GM12865 (cell line): ENCODE results near the gene KCTD2.
"Not testable (repeated sequence)": the region's sequence is repeated elsewhere in the genome, so short reads cannot be mapped to it uniquely, and the experiment has no call there.

Experiments
- DNase-seq: peaks from one replicate; pipeline ENCODE4 v3.0.0; 2010; ENCODE audit warnings: low read depth
- H3K4me3 ChIP-seq: 2 replicates; pipeline ENCODE4 v1.5.1; 2011; ENCODE audit warnings: mild to moderate bottlenecking, low read depth, low read length, control low read depth
- CTCF ChIP-seq: IDR thresholded peaks from 2 replicates; pipeline ENCODE4 v1.5.1; 2011; ENCODE audit warnings: low read length, control low read depth, low read depth, inconsistent platforms; ENCODE audit not compliant: insufficient read depth; ENCODE audit errors: missing control alignments

The KCTD2 gene

GRCh38 chr17:75020331-75021110 lies 26.5 kb upstream of the KCTD2 start:
- no peak for TF ChIP-seq CTCF
- H3K4me3 ChIP-seq = no peak overlapping the region
- no peak for DNase-seq

- TF ChIP-seq CTCF = no peak
- no peak overlapping the region for H3K4me3 ChIP-seq
- DNase-seq = no peak
These were observed 22.2 kb upstream of the KCTD2 start for GRCh38 chr17:75024686-75025397.

GRCh38 chr17:75025398-75025734 lies 21.7 kb upstream of the KCTD2 start:
- not testable (repeated sequence) for DNase-seq, H3K4me3 ChIP-seq

- not testable (repeated sequence) for DNase-seq, H3K4me3 ChIP-seq
These were observed 20.4 kb upstream of the KCTD2 start for GRCh38 chr17:75026650-75027049.

- DNase-seq = no peak
- H3K4me3 ChIP-seq = no peak overlapping the region
- TF ChIP-seq CTCF = no peak
These were observed 16.9 kb upstream of the KCTD2 start for GRCh38 chr17:75030161-75030560.

- no peak for TF ChIP-seq CTCF
- DNase-seq = no peak
- peak overlapping the region; percentile 73 for H3K4me3 ChIP-seq
These were observed 14.9 kb upstream of the KCTD2 start for GRCh38 chr17:75031972-75032719.

GRCh38 chr17:75032720-75033280 lies 14.2 kb upstream of the KCTD2 start:
- no peak for TF ChIP-seq CTCF
- H3K4me3 ChIP-seq = peak overlapping the region; percentile 73
- DNase-seq = no peak
